ENCODE measurements around the gene CFI.

DNA sequence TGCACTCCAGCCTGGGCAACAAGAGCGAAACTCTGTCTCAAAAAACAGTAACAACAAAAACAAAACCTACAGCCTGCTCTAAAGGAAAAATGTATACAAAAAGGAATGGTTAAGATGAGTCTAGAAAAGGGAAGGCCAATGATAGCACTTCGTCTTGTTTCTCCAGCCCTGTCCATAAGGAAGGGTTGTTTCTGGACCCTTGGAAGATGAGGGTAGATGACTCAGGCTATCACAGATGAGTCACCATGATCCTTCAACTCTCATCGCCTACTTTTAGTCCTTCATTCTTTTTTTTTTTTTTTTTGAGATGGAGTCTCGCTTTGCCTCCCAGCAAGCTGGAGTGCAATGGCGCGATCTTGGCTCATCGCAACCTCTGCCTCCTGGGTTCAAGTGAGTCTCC is 80.8 kb downstream of the CFI start:
- TF ChIP-seq EZH2 (IDR thresholded peaks at IDR 0.05) (no peak), EZH2phosphoT487 (IDR thresholded peaks at IDR 0.05) (no peak)
- TF ChIP-seq, protein P1, sequence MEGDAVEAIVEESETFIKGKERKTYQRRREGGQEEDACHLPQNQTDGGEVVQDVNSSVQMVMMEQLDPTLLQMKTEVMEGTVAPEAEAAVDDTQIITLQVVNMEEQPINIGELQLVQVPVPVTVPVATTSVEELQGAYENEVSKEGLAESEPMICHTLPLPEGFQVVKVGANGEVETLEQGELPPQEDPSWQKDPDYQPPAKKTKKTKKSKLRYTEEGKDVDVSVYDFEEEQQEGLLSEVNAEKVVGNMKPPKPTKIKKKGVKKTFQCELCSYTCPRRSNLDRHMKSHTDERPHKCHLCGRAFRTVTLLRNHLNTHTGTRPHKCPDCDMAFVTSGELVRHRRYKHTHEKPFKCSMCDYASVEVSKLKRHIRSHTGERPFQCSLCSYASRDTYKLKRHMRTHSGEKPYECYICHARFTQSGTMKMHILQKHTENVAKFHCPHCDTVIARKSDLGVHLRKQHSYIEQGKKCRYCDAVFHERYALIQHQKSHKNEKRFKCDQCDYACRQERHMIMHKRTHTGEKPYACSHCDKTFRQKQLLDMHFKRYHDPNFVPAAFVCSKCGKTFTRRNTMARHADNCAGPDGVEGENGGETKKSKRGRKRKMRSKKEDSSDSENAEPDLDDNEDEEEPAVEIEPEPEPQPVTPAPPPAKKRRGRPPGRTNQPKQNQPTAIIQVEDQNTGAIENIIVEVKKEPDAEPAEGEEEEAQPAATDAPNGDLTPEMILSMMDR (IDR thresholded peaks at IDR 0.05), result no peak

Measured in neural progenitor cell (in vitro differentiated cells).